HG03432 (cell line): ENCODE results near the gene SLX9.

Experiments used
- ATAC-seq: cut with Tn5 transposase; IDR thresholded peaks from one replicate; pipeline ENCODE4 v1.9.1; 2021; ENCODE audit warnings: mild to moderate bottlenecking, moderate library complexity; ENCODE audit not compliant: unreplicated experiment

The SLX9 gene, protein sequence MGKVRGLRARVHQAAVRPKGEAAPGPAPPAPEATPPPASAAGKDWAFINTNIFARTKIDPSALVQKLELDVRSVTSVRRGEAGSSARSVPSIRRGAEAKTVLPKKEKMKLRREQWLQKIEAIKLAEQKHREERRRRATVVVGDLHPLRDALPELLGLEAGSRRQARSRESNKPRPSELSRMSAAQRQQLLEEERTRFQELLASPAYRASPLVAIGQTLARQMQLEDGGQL

DNA sequence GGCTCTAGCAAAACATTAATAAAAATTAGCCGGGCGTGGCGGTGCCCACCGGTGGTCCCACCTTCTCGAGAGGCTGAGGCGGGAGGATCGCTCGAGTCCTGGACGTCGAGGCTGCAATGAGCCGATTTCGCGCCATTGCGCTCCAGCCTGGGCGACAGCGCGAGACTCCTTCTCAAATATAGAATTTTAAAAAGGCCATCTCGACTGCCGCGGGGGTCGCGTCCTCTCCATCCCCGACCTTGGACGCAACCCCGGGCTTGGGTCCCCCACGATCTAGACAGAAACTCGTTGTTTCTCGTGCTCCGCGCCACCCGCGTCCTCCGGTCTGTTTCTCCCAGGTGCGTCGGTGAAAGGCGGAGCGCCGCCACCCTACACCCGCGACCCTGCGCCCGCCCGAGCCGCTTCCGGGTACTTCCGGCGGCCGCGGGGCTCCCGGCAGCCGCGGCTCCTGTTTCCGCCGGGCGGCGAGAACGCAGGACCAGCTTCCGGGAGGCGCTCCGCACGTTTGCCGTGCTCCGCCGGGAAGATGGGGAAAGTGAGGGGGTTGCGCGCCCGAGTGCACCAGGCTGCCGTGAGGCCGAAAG lies at the start of gene SLX9:
TSS of gene SLX9 (plus strand) at position 498 of the 584 bp plus-strand sequence. CDS start at position 527, 29 bp downstream.
- ATAC-seq: peak; percentile 84

DNA sequence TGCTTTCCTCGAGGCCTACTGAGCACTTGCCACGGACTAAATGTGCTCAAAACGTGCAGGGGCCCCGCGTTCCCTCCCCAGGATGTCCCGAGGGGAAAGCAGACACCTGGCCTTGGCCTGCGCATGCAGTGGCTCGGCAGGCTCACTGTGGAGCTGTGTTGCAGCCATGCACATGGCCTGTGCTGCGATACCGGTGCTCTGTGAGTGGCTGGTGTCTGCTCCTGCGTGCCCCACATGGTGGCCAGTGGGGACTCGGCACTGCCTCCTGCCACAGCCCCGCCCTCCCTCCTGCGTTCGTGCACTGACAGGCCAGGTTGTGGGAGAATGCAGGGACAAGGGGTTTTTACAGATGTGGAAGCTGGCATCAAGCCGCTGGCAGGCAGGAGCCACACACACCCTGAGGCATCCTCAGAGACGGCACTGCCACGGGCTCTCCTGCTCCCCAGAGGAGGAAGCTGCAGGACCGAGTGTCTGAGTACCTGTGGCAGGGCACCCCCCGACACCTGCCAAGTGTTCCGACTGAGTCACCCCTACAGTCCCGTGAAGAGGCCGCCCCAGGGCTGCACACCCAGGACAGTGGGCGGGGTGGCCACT lies 49.4 kb upstream of the SLX9 start:
- ATAC-seq: no peak

- no peak for ATAC-seq
Observed at GRCh38 chr21:44890961-44891541, 48.8 kb upstream of the SLX9 start.

GRCh38 chr21:44891631-44892031 lies 48.2 kb upstream of the SLX9 start:
- ATAC-seq: no peak

DNA sequence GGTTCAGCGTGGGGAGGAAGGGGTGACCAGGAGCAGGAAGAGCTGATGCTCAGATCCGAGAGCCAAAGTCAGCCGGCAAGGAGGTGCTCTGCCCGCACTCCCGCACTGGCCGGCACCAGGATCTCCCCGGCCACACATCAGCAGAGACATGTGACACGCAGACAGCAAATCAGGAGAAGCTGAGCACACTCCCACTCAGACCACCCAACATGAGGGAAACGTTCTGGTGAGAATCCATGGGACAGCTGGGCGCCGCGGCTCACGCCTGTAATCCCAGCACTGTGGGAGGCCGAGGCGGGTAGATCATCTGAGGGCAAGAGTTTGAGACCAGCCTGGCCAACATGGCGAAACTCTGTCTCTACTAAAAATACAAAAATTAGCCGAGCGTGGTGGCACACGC lies 47.7 kb upstream of the SLX9 start:
- ATAC-seq: no peak

- peak; percentile 49 for ATAC-seq
Observed at GRCh38 chr21:44892536-44893277, 47.1 kb upstream of the SLX9 start.

DNA sequence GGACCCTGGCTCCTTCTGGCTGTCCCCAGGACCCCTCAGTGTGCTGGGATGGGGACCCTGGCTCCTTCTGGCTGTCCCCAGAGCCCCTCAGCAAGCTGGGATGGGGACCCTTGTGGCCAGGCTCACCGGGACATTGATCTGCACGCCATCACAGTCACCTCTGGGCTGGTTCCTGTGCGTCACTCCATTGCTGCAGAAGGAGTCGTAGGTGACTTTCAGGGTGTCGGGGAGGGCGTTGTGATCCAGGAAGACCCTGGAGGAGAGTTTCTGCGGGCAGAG lies 46.6 kb upstream of the SLX9 start:
- ATAC-seq: no peak

GRCh38 chr21:44893948-44894656 lies 45.7 kb upstream of the SLX9 start:
- no peak for ATAC-seq

- ATAC-seq: no peak
Observed at GRCh38 chr21:44894687-44895302, 45.0 kb upstream of the SLX9 start.

- ATAC-seq: no peak
Observed at GRCh38 chr21:44895859-44896258, 44.0 kb upstream of the SLX9 start.

DNA sequence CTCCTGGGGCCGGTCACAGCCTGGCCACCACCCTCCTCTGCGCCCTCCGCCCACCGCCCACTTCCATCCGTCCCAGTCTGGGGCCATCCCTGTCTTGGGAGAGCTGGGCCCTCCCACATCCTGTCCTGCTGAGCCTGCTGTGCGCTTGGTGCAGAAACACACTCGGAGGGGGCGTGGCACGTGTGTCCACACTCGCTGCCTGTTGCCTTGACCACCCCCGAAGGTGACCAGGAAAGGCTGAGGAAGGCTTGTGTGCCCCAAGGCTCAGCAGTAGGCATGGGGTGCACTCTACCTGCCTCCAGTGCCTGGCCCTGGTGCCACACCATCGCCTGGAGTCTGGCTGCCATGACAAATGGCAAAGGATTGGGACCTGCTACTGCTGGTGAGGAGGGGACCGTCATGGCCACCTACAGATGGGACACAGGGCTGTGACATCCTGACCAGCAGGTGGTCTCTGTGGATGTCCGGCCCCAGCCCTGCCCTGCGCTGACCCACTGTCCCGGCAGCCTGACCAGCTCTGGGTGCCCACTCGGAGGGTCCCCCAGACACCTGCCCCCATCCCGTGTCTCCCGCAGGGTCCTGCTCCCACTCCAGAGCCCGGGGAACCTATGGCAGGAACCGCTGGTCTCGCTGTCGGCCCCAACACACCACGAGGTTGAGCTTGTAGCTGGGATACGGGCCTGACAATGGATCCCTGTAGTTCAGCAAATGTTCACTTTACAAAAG lies 43.1 kb upstream of the SLX9 start:
- no peak for ATAC-seq

- ATAC-seq: no peak
Observed at GRCh38 chr21:44897326-44898010, 42.4 kb upstream of the SLX9 start.

- ATAC-seq: no peak
Observed at GRCh38 chr21:44898011-44898488, 41.8 kb upstream of the SLX9 start.

DNA sequence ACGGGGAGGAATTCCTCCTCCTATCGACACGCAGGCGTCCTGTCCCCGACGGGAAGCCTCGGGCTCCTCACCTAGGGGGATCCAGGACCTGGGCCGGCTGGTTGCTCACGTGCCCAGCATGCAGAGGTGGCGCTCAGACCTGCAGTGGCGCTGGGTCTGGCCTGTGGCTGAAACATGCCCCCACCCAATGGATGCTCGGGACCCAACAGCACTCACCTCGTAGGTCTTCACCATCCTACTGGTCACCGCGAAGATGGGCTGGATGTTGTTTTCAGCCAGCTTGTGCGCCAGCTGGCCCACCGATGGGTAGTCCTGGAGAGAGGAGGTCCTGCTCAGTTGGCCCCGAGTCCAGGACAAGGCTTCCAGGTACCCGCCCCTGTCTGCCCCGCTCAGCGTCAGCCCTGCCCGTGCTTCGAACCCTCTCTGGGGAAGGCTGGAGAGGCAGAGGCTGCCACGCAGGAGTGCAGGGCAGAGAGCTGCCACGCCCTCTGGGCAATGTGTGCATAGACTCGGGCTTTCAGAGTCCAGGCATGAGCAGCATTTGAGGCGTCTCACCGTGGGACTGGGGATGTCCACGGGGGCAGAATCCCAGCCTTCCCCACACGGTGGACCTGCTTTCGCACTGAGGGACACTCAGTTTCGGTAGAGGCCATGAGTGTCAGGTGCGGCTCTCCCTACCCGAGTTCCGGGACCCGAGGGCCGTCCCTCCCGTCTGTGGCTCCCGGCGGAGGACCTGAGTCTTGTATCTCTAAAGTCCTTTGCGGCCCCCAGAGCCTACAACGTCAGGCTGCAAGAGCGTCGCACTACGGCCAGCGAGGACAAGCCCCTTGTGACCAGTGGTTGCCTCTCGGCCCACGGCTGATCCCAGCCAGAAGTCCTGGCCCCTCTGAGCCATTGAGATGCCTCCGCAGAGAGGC lies 40.7 kb upstream of the SLX9 start:
- ATAC-seq: no peak

- ATAC-seq: no peak
Observed at GRCh38 chr21:44899768-44900558, 39.9 kb upstream of the SLX9 start.

DNA sequence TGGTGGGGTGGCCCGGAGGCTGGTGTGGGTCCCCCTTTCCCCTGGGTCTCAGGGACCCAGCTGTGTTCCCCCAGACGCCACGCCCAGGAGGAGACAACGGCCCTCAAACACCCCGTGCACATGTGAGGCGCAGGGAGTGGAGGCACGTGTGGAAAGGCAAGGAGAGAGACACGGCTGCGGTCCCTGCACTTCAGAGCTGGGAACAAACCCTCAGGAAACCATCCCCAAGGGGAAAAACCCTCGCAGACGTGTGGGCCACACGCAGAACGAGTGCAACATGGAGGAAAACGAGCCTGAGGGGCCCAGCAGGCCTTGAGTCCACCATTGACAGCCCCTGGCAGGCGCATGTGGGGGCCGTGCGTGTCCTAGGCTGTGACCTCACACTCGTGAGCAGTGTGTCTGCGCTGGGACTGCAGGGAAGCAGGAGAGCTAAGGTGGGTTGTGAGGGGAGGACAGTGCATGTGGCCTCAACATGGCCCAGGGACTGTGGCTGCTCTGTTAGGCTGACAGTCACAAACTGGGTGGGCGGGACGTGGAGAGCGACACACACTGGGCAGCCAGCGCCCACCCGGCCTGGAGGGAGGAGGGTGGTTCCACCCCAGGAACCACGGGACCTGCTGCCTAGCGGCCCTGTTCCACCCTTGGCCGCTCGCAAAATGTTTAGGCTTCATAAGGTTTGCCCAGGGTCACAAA lies 39.1 kb upstream of the SLX9 start:
- ATAC-seq: no peak
